NCI-H2171 treated with DMSO at 0.1 percent for 48 hours (cell line): ENCODE measurements around the gene FAT1.

ENCODE experiments used
- DNase-seq: peaks from one replicate; lab custom pipeline; 2025; lab: John Stamatoyannopoulos, UW

FAT1 gene

DNA sequence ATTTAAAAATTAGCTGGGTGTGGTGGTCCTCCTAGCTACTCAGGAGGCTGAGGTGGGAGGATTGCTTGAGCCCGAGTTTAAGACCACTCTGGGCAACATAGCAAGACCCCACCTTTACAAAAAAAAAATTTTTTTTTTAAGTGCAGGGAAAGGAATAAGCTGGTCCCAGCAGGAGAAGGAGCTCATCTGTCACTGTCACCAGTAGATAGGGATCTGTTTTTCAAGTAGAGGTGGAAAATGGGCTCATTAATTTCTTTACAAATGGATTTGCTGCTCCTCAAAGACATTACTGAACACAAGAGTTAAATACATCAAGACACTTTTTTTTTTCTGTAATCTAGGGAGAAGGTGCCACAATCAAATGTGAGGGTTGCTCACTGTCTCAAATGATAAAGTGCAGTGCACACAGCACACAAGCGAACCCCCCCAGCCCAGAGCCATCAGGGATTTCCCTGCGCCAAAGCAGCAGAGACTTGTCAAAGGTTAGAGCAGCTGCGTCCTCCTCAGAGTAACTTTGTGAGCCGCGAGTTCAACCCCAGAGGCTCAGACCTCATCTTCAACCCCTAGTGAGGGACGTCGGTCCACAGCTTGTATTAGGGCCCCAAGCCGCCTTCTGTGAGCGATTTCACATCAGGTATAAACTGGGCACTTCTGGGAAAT, 154.0 kb downstream of the FAT1 start:
- no peak for DNase-seq

DNA sequence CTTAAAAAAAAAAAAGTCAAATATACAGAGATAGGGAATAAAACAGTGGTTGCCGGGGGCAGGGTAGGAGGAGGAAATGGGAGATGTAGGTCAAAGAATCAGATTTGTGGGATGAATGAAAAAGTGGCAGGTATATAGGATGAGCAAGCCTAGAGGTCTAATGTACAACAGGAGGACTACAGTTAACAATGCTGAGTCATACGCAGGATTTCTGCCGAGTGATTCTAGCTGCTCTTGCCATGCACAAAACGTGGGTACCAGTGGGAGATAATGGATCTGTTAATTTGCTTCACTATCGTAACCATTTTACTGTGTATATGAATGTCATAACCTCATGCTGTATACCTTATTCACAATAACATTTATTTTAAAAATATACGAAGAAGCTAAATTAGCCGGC, 157.6 kb downstream of the FAT1 start:
- no peak for DNase-seq

DNA sequence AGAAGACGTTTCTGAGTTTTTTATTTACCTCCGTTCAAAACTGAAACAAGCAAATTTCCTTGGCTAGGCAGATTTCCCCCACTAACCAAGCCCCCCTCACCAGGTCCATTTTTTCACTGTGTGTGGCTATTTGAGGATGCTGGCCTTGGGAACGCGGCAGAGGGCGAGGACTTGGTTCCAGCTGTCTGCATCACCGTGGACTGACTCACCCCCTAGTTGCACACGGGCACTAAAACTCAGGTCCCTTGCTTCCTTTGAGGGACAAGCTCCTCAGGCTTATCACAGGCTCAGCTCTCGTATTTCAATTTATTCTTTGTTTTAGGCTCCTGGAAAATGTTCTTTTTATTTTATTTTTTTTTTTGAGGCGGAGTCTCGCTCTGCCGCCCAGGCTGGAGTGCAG, 159.9 kb downstream of the FAT1 start:
- DNase-seq, result no peak

DNA sequence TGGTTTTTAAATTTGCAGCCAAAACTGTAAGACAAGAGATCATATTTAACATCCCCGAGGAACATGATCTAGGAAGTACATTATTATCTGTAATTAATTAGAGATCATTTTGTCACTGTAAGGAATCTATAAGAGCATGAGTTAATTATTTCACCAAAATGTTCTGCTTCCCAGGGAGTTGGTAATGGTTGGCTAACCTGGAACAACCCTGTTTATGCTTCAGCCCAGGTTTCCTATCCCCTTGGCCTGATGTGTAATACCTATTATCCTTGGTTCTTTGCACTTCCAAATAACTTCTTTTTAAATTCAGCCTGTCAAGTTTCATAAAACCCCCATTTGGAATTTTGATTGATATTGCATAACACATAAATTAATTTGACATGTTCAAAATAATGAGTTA, 161.9 kb downstream of the FAT1 start:
- no peak for DNase-seq

DNA sequence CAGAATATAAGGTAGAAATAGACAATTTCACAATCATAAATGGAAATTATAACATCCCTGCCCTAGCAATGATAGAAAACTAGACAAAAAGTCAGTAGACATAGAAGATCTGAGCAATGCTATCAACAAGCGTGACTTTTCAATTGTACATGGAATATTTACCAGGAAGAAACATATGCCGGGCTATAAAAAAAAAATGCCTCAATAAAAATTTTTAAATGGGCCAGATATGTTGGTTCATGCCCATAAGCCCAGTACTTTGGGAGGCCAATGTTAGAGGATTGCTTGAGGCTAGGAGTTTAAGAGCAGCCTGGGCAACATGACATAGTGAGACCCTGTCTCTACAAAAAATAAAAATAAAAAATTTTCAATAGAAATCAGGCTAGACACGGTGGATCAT, 163.0 kb downstream of the FAT1 start:
- no peak for DNase-seq

DNA sequence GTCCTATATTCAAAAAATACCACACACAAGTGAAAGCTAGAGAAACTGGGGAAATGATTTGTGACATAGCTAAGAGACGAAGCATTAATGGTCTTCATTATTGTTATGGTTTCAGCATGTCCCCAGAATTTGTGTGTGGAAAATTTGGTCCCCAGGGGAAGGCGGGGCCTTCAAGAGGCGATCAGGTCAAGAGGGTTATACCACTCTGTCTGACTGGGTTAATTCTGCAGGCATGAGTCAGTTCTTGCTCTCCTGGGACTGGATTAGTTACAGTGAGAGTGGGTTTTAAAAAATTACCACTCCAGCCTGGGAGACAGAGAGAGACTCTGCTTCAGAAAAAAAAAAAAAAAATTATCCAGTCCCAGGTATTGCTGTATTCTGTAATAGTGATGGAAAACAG, 166.2 kb downstream of the FAT1 start:
- no peak for DNase-seq

DNA sequence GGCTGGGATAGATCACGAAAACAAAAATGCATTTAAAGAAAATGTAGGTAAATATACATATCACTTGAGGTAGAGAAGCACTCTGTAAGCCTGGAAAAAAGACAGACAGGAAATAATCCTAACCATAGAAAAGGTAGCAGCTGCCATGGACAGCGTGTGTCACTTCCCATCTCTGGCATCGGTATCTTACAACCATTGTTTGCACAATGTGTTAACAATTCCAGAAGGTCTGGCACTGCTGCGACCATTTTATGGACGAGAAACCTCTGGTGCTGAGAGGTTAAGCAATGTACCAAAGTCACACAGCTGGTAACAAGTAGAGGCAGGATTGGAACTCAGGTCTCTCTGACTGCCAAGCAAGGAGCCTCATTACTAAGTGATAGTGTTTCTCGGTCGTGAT, 166.6 kb downstream of the FAT1 start:
- DNase-seq, result no peak

DNA sequence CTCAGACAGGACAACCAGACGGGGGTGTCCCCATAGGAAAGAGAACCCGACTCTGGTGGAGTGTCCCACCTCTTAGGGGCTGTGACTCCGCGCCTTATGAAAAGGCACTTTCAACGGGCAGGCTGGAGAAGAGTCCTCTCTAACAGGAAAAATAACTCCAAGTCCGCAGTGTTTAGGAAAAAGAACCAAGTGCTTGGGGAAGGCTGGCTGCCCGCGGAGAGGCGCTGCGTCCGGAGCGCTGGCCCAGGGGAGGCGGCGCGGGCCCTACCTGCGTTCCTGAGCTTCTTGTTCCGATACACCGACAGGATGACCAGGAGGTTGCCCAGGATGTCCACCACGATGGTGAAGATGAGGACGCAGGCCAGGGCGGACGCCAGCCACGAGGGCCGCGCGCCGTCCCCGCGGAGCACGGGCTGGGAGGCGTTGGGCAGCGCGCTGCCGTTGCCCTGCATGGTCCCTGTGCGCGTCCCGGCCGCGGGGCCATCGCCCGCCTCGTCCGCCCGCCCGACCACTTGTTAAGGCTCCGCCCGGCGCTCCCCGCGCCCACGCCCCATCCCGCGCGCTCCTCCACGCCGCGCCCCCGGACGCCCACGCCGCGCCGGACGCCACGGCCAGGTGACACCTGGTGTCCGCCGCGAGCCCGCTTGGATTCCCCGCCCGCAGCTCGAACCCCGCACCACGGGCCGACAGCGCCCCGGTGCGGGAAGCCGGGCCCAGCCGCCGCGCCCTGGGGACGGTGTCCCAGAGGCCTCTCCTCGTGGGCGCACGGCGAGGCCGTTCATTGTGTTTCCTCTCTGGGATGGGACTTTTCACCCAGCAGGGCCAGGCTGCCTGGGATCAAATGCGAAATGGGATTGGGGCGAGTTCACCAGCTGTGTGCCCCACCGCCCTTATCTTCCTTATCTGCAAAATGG, 168.5 kb downstream of the FAT1 start, which contains the start of gene MTNR1A:
Gene MTNR1A, minus strand, starts transcription at position 654 of the 914 bp plus-strand sequence. Its CDS starts 202 bp downstream, at position 452.
- DNase-seq, result no peak

DNA sequence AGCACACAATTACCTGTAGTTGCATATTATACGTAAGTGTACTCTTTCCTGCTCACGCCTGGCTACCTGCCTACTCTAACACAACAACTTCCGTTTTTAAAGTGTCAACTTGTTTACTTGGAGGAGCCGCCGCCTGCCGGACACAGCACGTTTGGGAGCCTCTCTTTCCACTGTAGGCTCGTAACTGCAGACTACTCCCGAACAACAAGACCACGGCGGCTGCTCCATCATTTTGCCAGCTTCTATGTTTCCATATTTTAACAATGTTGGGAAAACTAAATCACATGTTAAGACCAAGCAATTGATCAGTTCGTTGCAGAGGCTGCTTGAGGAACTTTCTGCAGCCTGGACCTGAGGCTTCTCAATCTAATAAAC, 169.1 kb downstream of the FAT1 start:
- DNase-seq, result no peak

DNA sequence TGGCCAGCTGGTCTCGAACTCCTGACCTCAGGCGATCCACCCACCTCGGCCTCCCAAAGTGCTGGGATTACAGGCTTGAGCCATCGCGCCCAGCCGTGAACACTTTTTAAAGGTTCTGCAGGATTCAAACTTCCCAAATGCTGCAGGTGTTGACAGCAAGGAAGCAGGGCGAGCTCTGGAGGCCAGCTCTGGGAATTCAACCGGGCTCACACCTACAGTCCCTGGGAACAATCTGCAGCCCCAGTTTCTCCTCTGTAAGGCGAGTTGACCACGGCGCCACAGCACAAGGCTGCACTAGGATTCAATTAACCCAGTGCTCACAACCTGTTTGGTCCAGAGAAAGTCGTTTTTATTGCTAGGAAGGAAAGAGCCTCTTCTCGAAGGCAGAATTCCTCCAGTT, 169.9 kb downstream of the FAT1 start:
- DNase-seq, result no peak

DNA sequence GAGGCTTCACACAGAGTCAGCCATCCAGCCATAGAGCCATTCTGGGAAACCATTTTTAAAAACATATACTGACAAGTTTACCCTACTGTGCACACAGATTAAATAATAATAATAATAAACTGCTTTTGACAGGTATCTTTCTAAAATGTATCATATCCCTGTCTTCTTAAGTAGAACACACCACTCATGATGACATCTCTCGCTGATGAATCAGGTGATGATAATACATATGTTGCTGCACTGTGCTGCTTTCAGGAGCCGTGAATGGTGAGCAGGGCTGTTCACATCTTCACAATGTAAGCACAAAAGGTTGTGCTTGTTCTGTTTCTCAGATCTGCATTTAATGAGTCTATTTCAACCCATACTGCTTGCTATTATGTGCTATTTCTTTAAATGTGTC, 171.8 kb downstream of the FAT1 start:
- DNase-seq, result no peak

DNA sequence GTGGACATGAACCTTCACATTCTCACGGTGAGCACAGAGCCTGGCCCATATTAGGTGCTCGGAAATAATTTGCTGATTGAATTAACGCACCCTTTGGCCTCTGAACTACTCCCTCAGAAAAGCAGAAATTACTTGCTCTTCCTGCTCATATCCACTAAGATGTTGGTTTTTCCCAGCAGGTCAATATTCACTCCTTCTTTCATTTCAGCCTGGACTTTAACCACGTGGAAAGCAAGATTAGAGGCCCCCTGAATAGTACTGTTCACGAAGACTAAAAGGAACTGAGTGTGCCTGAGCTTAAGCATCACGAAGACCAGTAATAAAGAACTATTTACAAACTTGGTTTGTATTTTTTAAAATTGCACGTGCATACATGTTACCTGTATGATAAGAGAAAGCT, 178.2 kb downstream of the FAT1 start:
- DNase-seq, result no peak

DNA sequence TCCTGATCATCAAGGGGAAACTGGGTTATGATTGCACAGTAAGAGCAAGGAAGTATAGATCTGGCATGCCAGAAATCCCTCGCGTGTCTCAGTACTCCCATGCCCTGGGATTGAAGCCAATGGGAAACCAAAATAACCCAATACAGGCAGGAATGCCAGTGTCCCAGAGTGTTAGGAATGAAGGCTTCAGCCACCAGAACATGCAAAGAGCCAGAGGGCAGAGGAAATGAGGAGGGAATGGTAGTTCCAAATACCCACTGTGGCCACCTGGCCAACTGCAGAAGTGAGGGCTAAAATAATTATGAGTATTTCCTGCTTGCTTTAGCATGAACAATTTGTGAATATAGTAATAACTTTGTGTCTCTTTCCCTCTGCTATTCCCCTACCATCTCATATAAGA, 180.4 kb downstream of the FAT1 start:
- DNase-seq, result no peak

DNA sequence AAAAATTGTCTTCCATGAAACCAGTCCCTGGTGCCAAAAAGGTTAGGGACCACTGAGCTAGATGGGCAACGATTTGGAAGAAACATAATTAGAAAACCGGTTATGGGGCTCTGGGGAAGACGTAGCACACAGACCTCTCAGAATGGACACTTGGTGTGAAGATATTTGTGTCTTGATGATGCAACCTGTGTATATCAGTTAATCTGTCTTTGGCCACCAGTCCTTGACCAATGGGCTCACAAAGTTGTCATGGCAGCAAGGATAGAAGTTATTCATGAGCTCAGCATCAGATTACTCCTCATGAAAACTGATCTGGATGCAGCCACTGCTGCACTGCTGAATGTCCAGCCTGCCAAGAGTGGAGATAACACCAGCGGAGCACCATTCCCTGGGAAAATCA, 181.9 kb downstream of the FAT1 start:
- no peak for DNase-seq

DNA sequence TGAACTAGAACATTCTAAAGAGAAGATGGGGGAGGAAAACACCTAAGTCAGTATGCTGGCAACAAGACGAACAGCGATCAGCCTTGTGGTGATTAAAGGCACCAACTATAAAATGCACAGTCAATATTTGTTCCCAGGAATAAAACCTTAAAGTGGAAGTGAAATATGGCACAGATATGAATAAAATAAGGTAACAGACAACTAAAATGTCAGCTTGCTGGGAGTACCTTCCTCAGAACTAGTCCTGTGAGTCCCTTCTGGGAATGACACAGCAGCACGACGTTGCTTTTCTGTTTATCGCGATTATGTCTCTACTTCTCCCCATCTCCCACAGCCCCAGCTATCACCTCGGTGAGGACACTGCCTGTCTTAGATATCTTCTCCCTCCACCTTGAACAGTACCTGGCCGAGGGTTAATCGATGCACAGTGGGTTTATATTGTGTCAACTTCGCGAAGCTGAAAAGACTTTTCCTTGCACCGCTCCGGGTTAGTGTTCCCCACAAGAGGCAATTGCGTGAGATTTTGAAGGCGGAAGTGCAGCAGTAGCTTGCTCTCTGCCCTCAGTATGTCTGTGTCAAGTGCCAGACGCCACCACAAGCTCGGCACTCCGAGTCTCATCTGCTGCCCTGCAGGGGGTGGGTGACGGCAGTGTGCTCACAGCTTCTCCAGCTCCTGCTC, 185.7 kb downstream of the FAT1 start:
- no peak for DNase-seq
